Suprapubic skin (tissue), 4 donors: ENCODE results near the gene RRP12. TPM values are rescaled to one million over a fixed set of nuclear protein-coding genes. Genes with fewer than 3 reads are reported as not detected.

Experiments used
- DNase-seq, 2 donors: peaks; one replicate each; pipeline ENCODE4 v3.0.0-alpha.2; 2019; ENCODE audit warnings: low spot score in 2 of 2
- H3K27ac ChIP-seq: fragments of 200-600 bp; sonication (generic); one replicate; pipeline ENCODE4 v1.5.1; 2019
- H3K27me3 ChIP-seq: fragments of 200-600 bp; sonication (generic); one replicate; pipeline ENCODE4 v1.5.1; 2019
- H3K36me3 ChIP-seq: fragments of 200-600 bp; sonication (generic); one replicate; pipeline ENCODE4 v1.5.1; 2019
- H3K4me1 ChIP-seq: fragments of 200-600 bp; sonication (generic); one replicate; pipeline ENCODE4 v1.5.1; 2019
- H3K4me3 ChIP-seq: fragments of 200-600 bp; sonication (generic); one replicate; pipeline ENCODE4 v1.5.1; 2019; ENCODE audit warnings: mild to moderate bottlenecking
- H3K9me3 ChIP-seq: fragments of 200-600 bp; sonication (generic); one replicate; pipeline ENCODE4 v1.5.1; 2019
- CTCF ChIP-seq, 2 donors: fragments of 200-600 bp in 1 of 2; fragments of 450-650 bp in 1 of 2; sonication (generic) in 1 of 2; IDR thresholded peaks; one replicate each; pipeline ENCODE4 v1.5.1; 2016 to 2019; ENCODE audit warnings: antibody characterized with exemption in 2 of 2, mild to moderate bottlenecking in 1 of 2, moderate library complexity in 1 of 2
- EP300 ChIP-seq: sonication (generic); formaldehyde crosslinking; IDR thresholded peaks from one replicate; pipeline ENCODE4 v1.6.1; 2017; ENCODE audit warnings: antibody characterized with exemption
- POLR2A ChIP-seq, 2 donors: fragments of 450-650 bp; IDR thresholded peaks; one replicate each; pipeline ENCODE4 v1.6.1; 2017; ENCODE audit warnings: antibody characterized with exemption in 2 of 2, mild to moderate bottlenecking in 2 of 2, moderate library complexity in 2 of 2
- POLR2AphosphoS5 ChIP-seq, 3 donors: sonication (generic); formaldehyde crosslinking; IDR thresholded peaks; one replicate each; pipeline ENCODE4 v1.6.1; 2017; ENCODE audit warnings: antibody characterized with exemption in 3 of 3
- WGBS: methylation state at CpG from one replicate; pipeline ENCODE4 v1.1.5; 2018; 5-methylcytosine and 5-hydroxymethylcytosine counted together
- total RNA-seq, 4 donors: library from RNA; depleted of rRNA; stranded (reverse); fragments of >200 nt; gene quantifications; one replicate each; pipeline ENCODE4 v1.1.0, GENCODE V29; 2016

The RRP12 gene
- total RNA-seq, 4 donors from 2014 or later, result 24.5 to 49.3 (median 48.6) TPM

GRCh38 chr10:97406064-97406463 lies 4.9 kb upstream of the RRP12 start:
- H3K4me3 ChIP-seq, result no peak overlapping the region
- H3K27me3 ChIP-seq, result no peaks in the 10 kb centered on the region
- no peak overlapping the region for H3K27ac ChIP-seq
- DNase-seq, result no peak
- TF ChIP-seq POLR2AphosphoS5 (IDR thresholded peaks at IDR 0.05), result no peak
- no peak for TF ChIP-seq EP300
- no peak for TF ChIP-seq CTCF (IDR thresholded peaks at IDR 0.05)
- TF ChIP-seq POLR2A (IDR thresholded peaks at IDR 0.05), result no peak
- H3K36me3 ChIP-seq, result no peaks in the 10 kb centered on the region
- WGBS, result 81% methylated on average over 3 of the region's 3 CpGs
- H3K4me1 ChIP-seq, result peaks cover 31% of the 10 kb centered on the region
- no peaks in the 10 kb centered on the region for H3K9me3 ChIP-seq

- H3K9me3 ChIP-seq, result no peaks in the 10 kb centered on the region
- H3K36me3 ChIP-seq, result no peaks in the 10 kb centered on the region
- no peak for DNase-seq
- H3K4me1 ChIP-seq, result peaks cover 42% of the 10 kb centered on the region
- no peaks in the 10 kb centered on the region for H3K27me3 ChIP-seq
- TF ChIP-seq POLR2AphosphoS5 (IDR thresholded peaks at IDR 0.05), result no peak
- TF ChIP-seq CTCF (IDR thresholded peaks at IDR 0.05), result no peak
- no peak for TF ChIP-seq POLR2A (IDR thresholded peaks at IDR 0.05)
- no peak for TF ChIP-seq EP300
- no peak overlapping the region for H3K27ac ChIP-seq
- no peak overlapping the region for H3K4me3 ChIP-seq
Measured at GRCh38 chr10:97404044-97404443, 2.9 kb upstream of the RRP12 start.

- no peak for DNase-seq
- peak overlapping the region; percentile 70 for H3K4me3 ChIP-seq
- H3K4me1 ChIP-seq, result peaks cover 18% of the 10 kb centered on the region
- TF ChIP-seq POLR2AphosphoS5 (IDR thresholded peaks at IDR 0.05) (no peak), POLR2A (IDR thresholded peaks at IDR 0.05) (no peak), CTCF (IDR thresholded peaks at IDR 0.05) (no peak), EP300 (no peak)
- 80% methylated on average over 11 of the region's 13 CpGs for WGBS
- H3K36me3 ChIP-seq, result peaks cover 9% of the 10 kb centered on the region
- H3K27me3 ChIP-seq, result no peaks in the 10 kb centered on the region
- H3K27ac ChIP-seq, result no peak overlapping the region
- H3K9me3 ChIP-seq, result no peaks in the 10 kb centered on the region
Measured at GRCh38 chr10:97401455-97401919, 347 bp upstream of the RRP12 start.

GRCh38 chr10:97399843-97400545 lies 1.1 kb downstream of the RRP12 start:
- WGBS, result 34% methylated on average over 21 of the region's 21 CpGs
- TF ChIP-seq POLR2AphosphoS5 (IDR thresholded peaks at IDR 0.05), result no peak
- TF ChIP-seq EP300, result no peak
- TF ChIP-seq POLR2A (IDR thresholded peaks at IDR 0.05), result no peak
- no peak for TF ChIP-seq CTCF (IDR thresholded peaks at IDR 0.05)
- peaks cover 24% of the 10 kb centered on the region for H3K36me3 ChIP-seq
- H3K27ac ChIP-seq, result peak overlapping the region; percentile 65
- H3K9me3 ChIP-seq, result no peaks in the 10 kb centered on the region
- peak overlapping the region; percentile 70 for H3K4me3 ChIP-seq
- no peak for DNase-seq
- H3K4me1 ChIP-seq, result peaks cover 13% of the 10 kb centered on the region
- no peaks in the 10 kb centered on the region for H3K27me3 ChIP-seq

- Histone ChIP-seq H3K4me1 (peaks cover 11% of the 10 kb centered on the region), H3K36me3 (peaks cover 60% of the 10 kb centered on the region), H3K27me3 (no peaks in the 10 kb centered on the region), H3K27ac (no peak overlapping the region), H3K4me3 (no peak overlapping the region), H3K9me3 (no peaks in the 10 kb centered on the region)
- TF ChIP-seq POLR2A (IDR thresholded peaks at IDR 0.05) (no peak), CTCF (IDR thresholded peaks at IDR 0.05) (no peak), EP300 (no peak), POLR2AphosphoS5 (IDR thresholded peaks at IDR 0.05) (no peak)
- 98% methylated on average over 4 of the region's 4 CpGs for WGBS
- no peak for DNase-seq
Measured at GRCh38 chr10:97396056-97396455, 5.1 kb downstream of the RRP12 start.
